Renal pelvis (tissue), 4 donors: ENCODE data around the gene DLG2. TPM values are rescaled to one million over a fixed set of nuclear protein-coding genes. Genes with fewer than 3 reads are reported as not detected.

ENCODE experiments used
- DNase-seq: peaks from one replicate; pipeline ENCODE4 v3.0.0-alpha.2; 2013
- polyA plus RNA-seq, 3 donors: library from polyadenylated mRNA; unstranded; fragments of 120-200 nt; gene quantifications; one replicate each; pipeline ENCODE4 v1.2.1, GENCODE V29; 2013; ENCODE audit not compliant: insufficient read length in 3 of 3

DLG2 gene
- polyA plus RNA-seq, 3 donors, result 10.1 to 16.6 (median 13.0) TPM

DNA sequence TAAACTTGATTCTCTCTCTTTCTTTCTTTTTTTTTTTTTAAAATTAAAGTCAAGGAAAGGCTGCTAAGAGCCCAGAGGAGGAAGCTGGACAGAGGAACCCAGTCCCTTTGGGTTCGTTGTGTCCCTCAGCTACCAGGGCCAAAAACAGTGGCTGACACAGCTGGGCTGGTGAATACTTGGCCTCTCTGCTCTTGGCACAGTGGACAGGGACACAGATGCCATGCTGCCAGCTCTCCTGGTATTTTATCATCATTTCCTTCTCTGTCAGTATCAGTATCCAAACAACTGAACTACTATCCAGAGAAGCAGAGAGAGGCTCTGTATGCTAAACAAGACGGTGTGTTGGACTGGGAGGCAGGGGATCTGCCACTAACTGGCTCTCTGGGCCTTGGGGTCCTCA is 2217.3 kb downstream of the DLG2 start:
- no peak for DNase-seq

DNA sequence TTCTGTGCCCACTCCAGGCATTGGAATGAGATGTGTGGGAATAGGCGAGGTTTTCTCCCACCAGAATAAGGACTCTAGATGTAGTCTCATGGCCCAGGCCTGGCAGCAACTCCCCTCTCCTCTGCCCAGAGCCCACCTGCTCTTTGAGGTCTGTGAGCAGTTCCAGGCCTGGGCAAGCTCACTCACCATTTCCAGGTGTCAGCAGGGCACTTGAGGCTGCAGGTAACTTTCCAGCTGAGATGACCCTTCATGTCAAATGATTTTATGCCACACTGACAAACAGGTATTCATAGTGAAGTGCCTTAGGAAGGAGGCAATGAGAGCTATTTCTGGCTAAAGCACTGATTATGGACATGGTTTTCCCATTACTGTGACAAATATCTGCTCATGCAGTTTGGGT is 2217.7 kb downstream of the DLG2 start:
- DNase-seq, result no peak

DNA sequence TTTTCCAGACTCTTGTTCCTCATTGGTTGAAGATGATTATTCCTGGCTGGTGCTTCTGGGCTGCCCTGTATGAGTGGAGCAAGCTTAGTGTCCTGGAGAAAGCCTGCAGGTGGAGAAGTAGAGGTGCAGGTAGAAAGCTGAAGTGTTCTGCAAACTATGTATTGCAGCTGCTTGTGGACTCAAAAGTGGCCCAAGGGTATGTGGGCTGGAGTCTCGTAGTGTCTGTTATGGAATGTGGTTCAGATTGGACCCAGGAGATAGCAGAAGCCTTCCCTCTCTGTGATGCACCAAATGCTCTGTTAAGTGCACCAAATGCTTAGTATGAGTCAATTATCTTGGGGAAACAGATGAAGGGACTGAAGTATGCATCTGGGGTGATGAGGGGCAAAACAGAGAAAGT is 2218.2 kb downstream of the DLG2 start:
- DNase-seq, result no peak

Other genes with a start within 250 kb of the DLG2 start
- gene TMEM126B, start 1.2 kb upstream of the DLG2 start, polyA plus RNA-seq, result 10 to 100 TPM; 54.3 to 61.5 (median 57.3) TPM
- 10 to 100 TPM; 29.1 to 34.2 (median 31.3) TPM for gene TMEM126A, start 20.6 kb upstream of the DLG2 start, polyA plus RNA-seq
- gene CREBZF, start 37.8 kb upstream of the DLG2 start, polyA plus RNA-seq, result 100 to 1,000 TPM in 2 of 3 donors, 10 to 100 TPM in 1; 94.8 to 123 (median 107) TPM
- gene CCDC89, start 58.9 kb upstream of the DLG2 start, polyA plus RNA-seq, result 1 to 10 TPM; 2.9 to 3.1 (median 3.0) TPM
- gene SYTL2, start 183.8 kb upstream of the DLG2 start, polyA plus RNA-seq, result 100 to 1,000 TPM in 1 of 3 donors, 10 to 100 TPM in 2; 68.5 to 104 (median 95.8) TPM
- gene CCDC83, start 228.0 kb upstream of the DLG2 start, polyA plus RNA-seq, result under 1 TPM in 1 of 3 donors, not detected in 2; 0.28 TPM